ENCODE data around the gene CKAP2L. TPM values are rescaled to one million over a fixed set of nuclear protein-coding genes. Genes with fewer than 3 reads are reported as not detected.
A peak's percentile ranks its signal among the peaks of the same experiment; 100 is the strongest.

Gene CKAP2L
- total RNA-seq, 1 donor from 2014 or later: not detected

DNA sequence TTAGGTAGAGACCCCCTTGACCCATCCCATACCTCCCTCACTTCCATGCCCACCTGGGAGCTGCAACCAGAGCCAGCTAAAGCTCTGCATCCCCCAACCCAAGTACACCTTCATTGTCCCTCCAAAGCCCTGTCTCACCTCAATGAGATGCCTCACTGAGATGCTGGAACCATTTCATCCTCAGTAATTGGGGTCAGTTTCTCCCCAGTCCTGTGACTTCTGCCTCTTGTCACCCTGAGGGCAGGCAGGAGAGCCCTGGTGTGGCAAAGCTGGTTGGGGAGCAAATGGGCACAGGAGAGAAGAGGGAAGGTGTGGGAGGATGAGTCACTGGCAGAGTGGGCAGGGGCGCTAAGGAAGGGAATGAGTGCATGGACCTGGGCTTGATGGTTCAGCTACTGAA lies 71.5 kb downstream of the CKAP2L start:
- Histone ChIP-seq H3K4me1 (no peaks in the 10 kb centered on the region), H3K27ac (no peak overlapping the region), H3K36me3 (no peaks in the 10 kb centered on the region), H3K9me3 (no peaks in the 10 kb centered on the region), H3K27me3 (no peaks in the 10 kb centered on the region), H3K4me3 (no peak overlapping the region)
- no peak for TF ChIP-seq CTCF (IDR thresholded peaks at IDR 0.05)
- no peak for DNase-seq (ENCODE audit: low spot score in 2 of 2)
- intact Hi-C loops (cut with DNase I): no loop called here

GRCh38 chr2:112692495-112692911 lies 71.9 kb downstream of the CKAP2L start:
- H3K9me3 ChIP-seq: no peaks in the 10 kb centered on the region
- H3K27me3 ChIP-seq: no peaks in the 10 kb centered on the region
- DNase-seq (ENCODE audit: low spot score in 2 of 2): peak; percentile 33 to 78
- no peak for TF ChIP-seq CTCF (IDR thresholded peaks at IDR 0.05)
- intact Hi-C loops (cut with DNase I): no loop called here
- H3K36me3 ChIP-seq: no peaks in the 10 kb centered on the region
- no peak overlapping the region for H3K4me3 ChIP-seq
- H3K27ac ChIP-seq: no peak overlapping the region
- H3K4me1 ChIP-seq: no peaks in the 10 kb centered on the region

DNA sequence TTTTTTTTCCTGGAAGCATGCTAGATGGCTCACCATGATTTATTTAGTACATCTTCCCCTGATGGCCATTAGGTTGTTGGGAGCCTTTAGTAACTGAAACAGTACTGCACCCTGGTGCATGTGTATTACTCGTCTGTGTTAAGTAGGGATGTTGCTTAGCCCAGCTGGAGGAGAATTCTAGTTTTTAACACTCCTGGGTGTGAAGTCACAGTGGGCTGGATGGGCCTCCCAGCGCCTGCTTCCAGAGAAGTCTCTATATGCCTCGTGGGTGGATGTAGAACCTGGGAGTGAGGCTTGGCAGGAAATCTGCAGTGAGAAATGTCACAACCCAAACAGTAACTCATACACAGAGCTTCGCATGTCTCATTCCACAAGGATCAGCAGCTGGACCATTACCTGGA lies 72.5 kb downstream of the CKAP2L start:
- no peak for DNase-seq (ENCODE audit: low spot score in 2 of 2)
- TF ChIP-seq CTCF (IDR thresholded peaks at IDR 0.05): no peak
- Histone ChIP-seq H3K36me3 (no peaks in the 10 kb centered on the region), H3K27me3 (no peaks in the 10 kb centered on the region), H3K4me1 (no peaks in the 10 kb centered on the region), H3K27ac (no peak overlapping the region), H3K9me3 (no peaks in the 10 kb centered on the region), H3K4me3 (no peak overlapping the region)
- intact Hi-C loops (cut with DNase I): loop anchor here (2.0 kb wide), 2 partner anchors 65 to 91 kb away; no protein-coding TSS in a partner anchor

DNA sequence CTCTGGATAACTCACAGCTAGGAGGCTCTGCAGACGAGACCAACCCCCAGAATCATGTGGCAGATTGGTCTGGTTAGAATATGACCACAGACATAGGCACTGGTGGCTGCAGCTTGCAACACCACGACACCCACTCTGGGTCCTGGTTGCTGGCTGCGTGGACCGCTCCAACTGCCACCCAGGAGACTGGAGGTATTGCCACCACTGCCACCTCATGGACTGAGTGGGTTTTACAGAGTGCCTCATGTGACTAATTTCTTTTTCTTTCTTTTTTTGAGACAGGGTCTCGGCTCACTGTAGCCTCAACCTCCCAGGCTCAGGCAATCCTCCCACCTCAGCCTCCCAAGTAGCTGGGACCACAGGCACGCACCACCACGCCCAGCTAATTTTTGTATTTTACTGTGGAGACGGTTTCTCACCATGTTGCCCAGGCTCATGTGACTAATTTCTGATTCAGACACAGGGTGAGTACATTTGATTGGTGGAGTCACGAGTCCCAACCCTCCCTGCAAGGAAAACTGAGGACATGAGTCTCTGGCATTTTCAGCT lies 73.5 kb downstream of the CKAP2L start:
- no peaks in the 10 kb centered on the region for H3K9me3 ChIP-seq
- no peaks in the 10 kb centered on the region for H3K27me3 ChIP-seq
- H3K27ac ChIP-seq: no peak overlapping the region
- peak; percentile 58 to 76 (median 74) for TF ChIP-seq CTCF (IDR thresholded peaks at IDR 0.05)
- H3K4me3 ChIP-seq: peak overlapping the region in 1 of 2 donors; percentile 36
- intact Hi-C loops (cut with DNase I): loop anchor here (2.0 kb wide), 2 partner anchors 64 to 90 kb away; no protein-coding TSS in a partner anchor
- peak; percentile 21 to 78 for DNase-seq (ENCODE audit: low spot score in 2 of 2)
- H3K4me1 ChIP-seq: no peaks in the 10 kb centered on the region
- H3K36me3 ChIP-seq: no peaks in the 10 kb centered on the region

DNA sequence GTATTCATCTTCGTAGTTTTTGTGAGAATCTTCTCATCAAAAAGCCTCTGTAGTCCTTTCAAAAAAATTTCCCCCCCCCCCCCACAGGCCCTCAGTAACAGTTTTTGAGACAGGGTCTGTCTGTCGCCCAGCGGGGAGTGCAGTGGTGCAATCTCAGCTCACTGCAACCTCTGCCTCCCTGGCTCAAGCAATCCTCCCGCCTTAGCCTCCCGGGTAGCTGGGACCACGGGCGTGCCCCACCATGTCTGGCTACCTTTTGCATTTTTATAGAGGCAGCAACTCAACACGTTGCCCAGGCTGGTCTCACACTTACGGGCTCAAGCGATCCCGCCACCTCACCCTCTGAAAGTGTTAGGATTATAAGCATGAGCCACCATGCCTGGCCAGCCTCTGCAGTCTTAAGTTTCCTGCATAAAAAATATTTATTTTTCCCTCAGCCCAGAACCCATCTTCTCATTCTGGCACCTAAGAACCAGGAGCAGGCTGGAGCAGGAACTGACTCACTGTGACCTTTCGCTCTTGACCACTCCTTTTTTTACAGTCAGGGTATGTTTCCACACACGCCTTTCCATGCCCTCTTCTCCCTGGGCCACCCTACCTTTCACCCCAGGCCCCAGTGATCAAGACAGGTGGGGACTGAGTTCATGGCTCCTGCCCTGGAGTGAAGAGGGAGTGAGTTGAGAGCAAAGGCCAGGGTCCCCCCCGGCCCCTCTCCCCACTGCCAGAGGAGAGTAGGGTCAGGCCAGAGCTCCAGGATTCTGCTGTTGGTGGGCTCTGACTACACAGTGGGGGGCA lies 76.1 kb downstream of the CKAP2L start:
- H3K4me1 ChIP-seq: no peaks in the 10 kb centered on the region
- intact Hi-C loops (cut with DNase I): no loop called here
- no peaks in the 10 kb centered on the region for H3K9me3 ChIP-seq
- H3K36me3 ChIP-seq: no peaks in the 10 kb centered on the region
- DNase-seq (ENCODE audit: low spot score in 2 of 2): no peak
- no peak overlapping the region for H3K27ac ChIP-seq
- no peaks in the 10 kb centered on the region for H3K27me3 ChIP-seq
- H3K4me3 ChIP-seq: no peak overlapping the region
- TF ChIP-seq CTCF (IDR thresholded peaks at IDR 0.05): no peak

All from ascending aorta (tissue), 2 donors.